GM18858 (cell line): ENCODE measurements around the gene ADAM10.
"Not testable (repeated sequence)": the region's sequence is repeated elsewhere in the genome, so short reads cannot be mapped to it uniquely, and the experiment has no call there.

Source experiments
- ATAC-seq: cut with Tn5 transposase; IDR thresholded peaks from one replicate; pipeline ENCODE4 v1.9.1; 2021; ENCODE audit not compliant: unreplicated experiment

Gene ADAM10, protein sequence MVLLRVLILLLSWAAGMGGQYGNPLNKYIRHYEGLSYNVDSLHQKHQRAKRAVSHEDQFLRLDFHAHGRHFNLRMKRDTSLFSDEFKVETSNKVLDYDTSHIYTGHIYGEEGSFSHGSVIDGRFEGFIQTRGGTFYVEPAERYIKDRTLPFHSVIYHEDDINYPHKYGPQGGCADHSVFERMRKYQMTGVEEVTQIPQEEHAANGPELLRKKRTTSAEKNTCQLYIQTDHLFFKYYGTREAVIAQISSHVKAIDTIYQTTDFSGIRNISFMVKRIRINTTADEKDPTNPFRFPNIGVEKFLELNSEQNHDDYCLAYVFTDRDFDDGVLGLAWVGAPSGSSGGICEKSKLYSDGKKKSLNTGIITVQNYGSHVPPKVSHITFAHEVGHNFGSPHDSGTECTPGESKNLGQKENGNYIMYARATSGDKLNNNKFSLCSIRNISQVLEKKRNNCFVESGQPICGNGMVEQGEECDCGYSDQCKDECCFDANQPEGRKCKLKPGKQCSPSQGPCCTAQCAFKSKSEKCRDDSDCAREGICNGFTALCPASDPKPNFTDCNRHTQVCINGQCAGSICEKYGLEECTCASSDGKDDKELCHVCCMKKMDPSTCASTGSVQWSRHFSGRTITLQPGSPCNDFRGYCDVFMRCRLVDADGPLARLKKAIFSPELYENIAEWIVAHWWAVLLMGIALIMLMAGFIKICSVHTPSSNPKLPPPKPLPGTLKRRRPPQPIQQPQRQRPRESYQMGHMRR

DNA sequence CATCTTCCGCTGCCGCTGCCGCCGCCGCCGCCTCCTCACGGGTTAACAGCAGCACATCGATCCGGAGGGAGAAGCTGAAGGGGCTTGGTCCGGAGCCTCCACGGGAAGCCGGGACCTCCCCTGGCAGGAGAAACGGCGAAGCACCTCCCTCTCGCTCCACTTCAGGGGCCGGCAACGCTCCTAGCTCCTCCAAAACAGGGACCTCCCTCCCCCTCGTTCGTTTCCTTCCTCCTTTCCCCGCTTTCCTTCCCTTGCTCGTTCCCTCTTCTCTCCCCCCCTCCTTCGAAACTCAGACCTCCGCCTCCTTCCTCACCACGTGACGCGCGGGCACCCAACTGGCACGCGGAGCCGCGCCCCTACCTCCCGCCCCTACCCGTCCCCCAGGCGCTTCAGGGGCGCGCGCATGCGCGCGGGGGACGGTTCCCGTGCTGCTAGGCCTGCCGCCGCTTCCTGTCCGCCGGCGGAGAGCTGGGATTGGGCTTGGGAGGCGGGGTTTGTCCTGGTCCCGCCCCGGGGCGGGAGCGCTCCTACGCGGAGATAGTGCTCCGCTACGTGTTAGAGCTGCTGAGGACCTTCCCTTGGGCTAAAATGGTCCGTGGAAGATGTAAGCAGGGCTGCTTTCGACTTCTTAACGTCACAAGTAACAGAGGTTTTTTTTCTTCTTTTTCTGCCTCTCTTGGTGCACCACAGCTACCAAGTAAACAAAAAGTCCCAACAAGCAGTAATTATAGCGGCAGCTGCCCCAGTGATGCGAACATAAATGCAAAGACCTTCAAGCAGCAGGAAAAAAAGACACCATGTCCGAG lies at the start of gene ADAM10:
TSS of gene ADAM10 (minus strand) at position 176 of the 806 bp plus-strand sequence. CDS start at position 3, 173 bp downstream.
- ATAC-seq = peak; percentile 66

DNA sequence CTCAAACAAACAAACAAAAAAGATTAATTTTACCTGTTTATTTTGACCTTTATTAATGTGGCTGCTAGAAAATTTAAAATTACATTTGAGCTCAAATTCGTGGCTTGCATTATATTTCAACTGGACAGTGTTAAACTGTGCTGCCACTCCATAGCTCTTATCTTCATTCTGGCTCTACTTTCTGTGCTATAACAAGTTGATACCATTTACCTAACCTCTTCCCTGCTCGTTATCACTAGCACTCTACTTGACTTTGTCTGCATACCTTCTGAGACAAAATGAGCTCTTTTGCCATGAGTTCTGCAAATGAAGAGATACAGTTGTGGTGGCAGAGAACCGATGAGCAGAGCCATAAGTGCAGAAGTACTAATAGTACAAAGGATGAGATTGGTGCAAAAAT lies 48.0 kb upstream of the ADAM10 start:
- ATAC-seq = no peak

DNA sequence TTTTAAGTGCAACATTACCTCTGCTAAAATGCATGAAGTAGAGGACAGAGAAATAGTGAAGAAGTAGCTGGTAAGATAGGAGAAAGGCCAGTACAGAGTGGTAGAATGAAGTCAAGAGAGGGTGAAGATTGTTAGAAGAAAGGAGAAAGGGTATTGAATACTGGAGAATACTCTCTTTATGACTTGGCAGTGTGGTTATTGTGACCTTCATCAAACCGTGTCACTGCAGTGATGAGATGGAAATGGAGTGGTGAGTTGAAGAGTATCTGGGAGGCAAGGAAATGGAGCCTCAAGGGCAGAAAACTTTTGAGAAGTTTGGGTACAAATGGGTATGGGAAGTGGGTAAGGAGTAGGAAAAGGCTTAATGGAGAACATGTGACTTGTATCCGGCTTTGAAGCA lies 46.3 kb upstream of the ADAM10 start:
- no peak for ATAC-seq

DNA sequence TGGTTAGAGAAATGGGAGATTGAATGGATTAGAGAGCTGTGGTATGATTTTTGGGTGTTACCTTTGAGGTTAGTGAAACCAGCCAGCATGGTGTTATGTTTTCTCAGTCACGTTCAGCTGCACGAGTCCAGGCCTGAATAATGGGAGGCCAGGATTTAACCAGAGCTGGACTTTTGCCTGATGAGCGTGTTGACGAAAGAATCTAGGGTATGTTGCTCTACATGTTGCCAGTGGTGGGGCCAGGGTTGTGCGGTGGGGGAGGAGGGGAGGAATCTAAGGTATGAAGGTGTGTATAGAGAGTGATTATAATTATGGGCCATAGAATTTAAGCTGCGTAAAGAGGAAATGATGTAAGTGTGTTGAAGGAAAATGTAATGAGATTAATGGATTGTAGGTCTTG lies 44.4 kb upstream of the ADAM10 start:
- ATAC-seq = no peak

DNA sequence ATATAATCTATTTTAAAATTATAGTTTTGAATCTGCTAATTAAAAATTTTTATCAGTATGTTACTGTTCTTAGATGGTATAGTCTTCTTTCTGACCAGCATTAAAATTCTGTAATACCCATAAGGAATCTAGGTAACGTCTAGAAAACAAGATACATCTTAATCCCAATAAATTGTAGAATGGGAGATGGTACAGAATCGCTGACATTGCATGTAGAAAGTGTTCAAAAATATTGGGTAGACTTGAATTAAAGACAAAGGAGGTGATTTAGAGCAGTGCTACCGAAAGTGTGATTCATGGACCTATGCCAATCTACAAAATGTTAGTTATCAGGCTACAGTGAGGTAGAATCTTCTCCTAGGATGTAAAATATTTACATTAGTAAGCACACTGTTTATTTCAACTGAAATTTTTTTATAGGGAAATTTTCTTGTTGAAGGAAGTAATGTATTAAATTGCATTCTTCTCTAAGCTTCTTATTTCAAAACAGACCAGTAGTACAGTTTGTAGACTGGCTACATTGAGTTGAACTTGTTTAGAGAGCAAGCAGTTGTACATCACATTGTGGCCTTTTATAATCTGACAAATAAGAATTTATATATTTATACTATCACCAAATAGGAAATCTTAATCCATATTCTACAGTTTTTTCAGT lies 38.7 kb upstream of the ADAM10 start:
- no peak for ATAC-seq

DNA sequence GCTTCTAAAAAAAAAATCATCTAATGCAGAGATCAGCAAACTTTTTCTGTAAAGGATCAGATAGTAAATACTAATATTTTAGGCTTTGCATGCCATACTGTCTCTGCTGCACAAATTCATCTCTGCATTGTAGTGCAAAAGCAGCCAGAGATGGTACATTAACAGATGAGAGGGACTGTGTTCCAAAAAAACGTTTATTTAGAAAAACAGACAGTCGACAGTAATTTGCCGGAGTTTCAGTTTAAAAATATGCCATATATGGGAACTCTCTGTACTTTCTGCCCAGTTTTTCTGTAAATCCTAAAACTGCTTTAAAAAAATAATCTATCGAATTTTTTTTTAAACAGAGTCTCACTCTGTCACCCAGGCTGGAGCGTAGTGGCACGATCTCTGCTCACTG lies 35.8 kb upstream of the ADAM10 start:
- ATAC-seq = no peak

DNA sequence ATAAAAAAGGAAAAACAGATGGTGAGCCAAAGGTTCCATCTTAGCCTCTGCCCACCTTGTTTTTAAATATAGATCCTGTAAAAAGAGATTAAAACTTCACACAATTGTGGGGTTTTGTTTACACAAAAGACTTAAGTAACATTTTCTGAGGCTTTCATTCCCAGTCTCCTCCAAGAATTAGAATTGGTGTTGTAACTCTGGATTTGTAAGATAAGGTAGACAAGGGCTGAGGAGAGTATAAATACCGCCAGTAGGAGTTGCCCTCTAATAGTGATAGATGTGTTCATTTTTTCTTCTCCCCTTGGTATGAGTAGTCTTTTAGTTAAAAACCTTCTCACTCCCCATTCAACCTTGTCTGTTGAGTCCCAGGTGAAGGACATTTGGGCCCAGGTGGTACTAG lies 30.0 kb upstream of the ADAM10 start:
- ATAC-seq = no peak

DNA sequence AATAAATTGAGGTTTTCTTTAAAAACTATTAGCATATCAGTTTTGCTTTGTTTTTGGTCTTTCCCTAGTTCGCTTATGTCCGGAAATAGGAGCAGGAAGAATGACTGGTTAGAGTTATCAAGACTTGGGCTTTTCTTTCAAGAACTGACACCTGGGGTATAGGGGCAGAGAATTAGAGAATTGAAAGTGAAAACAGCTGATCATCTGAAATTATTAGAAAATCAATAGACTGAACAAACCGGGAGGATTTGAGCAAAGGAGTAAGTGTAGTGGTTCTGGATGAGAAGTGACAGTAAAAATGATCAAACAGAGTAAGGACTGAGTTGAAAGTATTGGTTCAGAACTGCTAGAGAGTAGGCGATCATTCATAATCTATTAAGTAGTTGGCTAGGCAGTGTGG lies 27.6 kb upstream of the ADAM10 start:
- ATAC-seq = peak; percentile 51

DNA sequence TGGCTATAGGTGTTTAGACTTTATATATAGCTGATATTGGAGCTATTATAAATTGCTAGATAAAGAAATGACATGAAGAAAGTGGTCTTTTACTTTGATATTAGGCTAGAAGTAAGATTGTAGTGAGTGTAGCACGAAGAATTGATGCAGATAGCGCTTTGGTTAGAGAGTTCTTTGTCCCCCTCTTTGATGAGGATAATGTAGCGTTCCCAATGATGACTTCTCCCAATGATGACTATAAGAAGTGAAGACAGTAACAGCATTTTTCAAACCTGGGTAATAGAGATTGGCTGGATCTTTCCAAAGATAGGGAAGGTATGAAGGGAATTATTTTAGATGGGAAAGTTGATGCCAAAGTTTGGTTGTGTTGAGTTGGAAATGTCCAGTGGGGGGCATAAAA lies 25.9 kb upstream of the ADAM10 start:
- no peak for ATAC-seq

DNA sequence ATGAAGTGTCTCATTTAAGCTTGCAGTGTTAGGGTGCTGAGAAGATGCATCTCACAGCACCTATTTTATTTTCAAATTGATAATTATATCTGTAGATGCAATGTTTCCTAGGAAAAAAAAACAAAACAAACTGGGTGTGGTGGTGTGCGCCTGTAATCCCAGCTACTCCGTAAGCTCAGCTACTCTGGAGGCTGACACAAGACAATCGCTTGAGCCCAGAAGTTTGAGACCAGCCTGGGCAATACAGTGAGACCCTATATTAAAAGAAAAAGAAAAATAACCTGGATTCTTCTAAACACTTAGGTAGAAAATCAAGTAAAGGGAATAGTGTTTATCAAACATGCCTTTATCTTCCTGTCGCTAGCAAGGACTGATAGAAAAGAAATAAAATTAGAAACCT lies 23.5 kb upstream of the ADAM10 start:
- ATAC-seq = no peak

DNA sequence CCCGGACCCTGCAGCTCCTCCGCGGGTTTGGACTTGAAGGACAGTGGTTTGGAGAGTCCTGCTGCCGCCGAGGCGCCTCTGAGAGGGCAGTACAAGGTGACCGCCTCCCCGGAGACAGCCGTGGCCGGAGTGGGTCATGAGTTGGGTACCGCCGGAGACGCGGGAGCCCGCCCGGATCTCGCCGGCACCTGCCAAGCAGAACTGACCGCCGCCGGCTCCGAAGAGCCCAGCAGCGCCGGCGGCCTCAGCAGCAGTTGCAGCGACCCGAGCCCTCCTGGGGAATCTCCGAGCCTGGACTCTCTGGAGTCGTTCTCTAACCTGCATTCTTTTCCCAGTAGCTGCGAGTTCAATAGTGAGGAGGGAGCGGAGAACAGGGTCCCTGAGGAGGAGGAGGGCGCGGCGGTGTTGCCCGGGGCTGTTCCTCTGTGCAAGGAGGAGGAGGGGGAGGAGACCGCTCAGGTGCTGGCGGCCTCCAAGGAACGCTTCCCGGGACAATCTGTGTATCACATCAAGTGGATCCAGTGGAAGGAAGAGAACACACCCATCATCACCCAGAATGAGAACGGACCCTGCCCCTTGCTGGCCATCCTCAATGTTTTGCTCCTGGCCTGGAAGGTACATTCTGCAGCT lies 22.2 kb upstream of the ADAM10 start:
- peak; percentile 4 for ATAC-seq

DNA sequence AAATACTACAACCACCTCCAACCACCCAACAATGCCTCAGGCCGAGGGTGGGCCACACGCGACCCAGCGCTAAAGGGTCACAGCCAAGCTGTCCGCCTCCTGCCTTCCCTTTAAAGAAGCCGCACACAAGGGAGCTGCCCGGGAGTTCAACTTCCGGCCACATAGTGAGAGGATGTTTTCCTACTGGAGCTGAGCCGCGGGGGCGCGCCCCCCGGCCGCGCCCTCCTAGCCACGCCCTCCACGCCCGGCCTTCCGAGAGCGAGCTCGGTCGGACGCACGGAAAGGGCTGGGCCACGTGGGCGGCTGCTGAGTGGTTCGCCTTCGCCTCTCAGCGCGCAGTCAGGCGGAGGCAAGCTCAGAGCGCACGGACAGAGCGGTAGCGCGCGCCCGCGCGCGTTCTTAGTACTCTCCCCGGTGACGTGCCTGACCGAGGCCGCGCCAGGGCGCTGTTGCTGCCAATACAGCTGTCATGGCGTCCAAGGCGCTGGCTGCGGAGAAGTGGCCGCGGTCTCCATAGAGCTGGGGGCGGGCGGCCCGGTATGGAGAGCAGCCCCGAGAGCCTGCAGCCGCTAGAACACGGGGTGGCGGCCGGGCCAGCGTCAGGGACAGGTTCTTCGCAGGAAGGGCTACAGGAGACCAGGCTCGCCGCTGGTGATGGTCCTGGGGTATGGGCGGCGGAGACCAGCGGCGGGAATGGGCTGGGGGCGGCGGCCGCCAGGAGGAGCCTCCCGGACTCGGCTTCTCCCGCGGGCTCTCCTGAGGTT lies 21.5 kb upstream of the ADAM10 start, which contains the start of gene MINDY2:
TSS of gene MINDY2 (plus strand) at position 446 of the 764 bp plus-strand sequence. CDS start at position 540, 94 bp downstream.
- ATAC-seq = peak; percentile 90

DNA sequence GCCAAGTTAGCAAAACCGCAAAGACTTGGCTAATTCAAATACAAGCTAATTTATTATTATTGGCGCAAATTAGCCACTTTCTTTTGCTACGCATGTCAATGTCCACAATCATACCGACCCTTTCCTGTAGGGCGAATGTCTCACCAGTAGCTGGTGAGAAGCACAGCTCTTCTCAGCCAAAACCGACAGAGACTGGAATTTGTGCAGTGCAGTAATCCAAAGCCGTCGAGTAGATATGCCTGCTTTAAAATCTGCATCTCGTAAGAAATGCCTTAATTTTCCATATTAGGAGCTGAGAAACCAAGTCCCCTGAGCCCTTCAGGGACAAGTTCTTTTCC lies 21.0 kb upstream of the ADAM10 start:
- ATAC-seq = no peak

DNA sequence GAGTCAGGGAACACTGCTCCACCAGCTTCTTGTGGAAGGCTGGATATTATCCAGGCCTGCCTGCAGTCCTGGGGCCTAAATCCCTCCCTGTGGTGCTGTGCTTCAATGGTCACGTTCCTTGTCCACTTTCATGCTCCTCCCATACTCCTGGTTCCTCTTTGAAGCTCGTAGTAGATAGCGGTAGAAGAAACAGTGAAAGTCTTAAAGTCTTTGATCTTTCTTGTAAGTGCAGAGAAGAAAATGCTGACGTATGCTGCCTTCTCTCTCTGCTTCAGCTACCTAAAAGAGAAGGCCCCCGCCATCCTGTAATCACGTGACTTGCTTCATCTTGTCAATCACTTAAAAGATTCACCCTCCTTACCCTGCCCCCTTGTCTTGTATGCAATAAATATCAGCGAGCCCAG lies 19.1 kb upstream of the ADAM10 start:
- not testable (repeated sequence) for ATAC-seq

DNA sequence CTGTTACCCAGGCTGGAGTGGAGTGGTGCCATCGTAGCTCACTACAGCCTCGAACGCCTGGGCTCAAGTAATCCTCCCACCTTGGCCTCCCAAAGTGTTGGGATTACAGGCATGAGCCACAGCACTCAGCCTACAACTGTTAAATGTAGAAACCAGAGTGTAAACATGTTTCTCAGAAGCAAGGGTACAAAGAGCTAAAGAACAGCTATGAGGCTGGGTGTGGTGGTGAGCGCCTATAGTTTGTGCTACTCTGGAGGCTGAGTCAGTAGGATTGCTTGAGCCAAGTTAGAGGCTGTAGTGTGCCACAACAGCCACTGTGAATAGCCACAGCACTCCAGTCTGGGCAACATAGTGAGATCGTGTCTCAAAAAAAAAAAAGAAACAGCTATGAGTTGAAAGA lies 16.8 kb upstream of the ADAM10 start:
- ATAC-seq = no peak

DNA sequence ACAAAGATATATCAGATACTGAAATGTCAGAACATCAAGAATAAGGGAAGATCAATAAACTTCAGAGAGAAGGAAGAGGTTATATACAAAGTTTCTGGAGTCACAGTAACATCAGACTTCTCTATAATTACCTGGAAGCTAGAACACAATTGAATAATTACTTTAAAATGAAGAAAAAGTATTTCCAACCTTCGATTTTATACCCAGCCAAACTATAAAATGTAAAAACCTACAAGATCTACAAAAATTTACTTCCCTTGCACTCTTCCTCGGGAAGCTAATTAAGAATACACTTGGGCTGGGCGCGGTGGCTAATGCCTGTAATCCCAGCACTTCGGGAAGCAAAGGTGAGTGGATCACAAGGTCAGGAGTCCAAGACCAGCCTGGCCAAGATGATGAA lies 15.0 kb upstream of the ADAM10 start:
- no peak for ATAC-seq

DNA sequence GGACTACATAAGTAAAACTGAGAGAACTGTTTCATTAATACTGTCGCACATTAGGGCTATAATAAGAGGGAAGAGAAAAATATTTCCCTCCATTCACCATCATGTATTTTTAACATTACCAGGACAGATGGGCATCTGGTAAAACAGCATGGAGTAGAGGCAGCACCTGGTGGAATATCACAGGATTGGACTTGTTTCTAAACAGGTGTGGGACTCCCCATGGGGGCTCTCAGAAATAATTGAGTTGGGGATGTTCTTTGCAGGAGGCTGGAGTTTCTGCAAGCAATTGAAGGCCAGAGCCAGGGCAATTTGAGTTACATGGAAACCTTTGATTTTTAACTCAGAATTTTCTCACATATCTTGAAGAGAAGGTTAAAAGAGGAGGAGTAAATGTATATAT lies 13.2 kb upstream of the ADAM10 start:
- no peak for ATAC-seq

DNA sequence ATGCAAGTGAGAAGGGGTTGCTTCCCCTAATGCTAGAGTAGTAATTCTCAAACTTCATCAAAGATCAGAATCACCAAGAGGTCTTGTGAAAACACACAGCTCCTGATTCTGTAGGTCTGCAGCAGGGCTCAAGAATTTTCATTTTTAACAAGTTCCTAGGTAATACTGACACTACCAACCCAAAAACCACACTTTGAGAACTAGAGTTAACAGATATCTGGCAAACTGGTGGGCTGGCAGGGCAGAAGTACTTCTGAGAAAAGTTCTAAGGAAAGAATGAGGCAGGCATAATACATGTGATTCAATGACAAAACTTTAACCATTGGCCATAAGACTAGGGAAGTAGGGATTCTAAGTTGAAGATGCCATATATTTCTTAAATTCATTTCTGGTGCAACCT lies 12.8 kb upstream of the ADAM10 start:
- no peak for ATAC-seq

DNA sequence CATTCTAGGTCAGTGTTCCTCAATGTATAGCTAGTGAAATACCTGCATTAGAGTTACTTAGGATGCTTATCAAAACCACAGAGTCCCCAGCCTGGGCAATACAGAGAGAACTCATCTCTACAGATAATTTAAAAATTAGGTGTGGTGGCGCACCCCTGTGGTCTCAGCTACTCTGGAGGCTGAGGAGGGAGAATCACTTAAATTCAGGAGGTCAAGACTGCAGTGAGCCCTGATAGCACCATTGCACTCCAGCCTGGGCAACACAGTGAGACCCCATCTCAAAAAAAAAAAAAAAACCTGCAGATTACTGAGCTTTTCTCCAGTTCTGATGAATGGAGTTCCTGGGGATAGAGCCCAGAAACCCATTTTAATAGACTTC lies 11.5 kb upstream of the ADAM10 start:
- no peak for ATAC-seq
